Hematopoietic multipotent progenitor cell treated with erythropoietin and hydrocortisone succinate and interleukin-3 and kit ligand, for 8 days (in vitro differentiated cells): ENCODE results near the gene AP1M1.

Experiments
- DNase-seq: peaks from one replicate; pipeline ENCODE4 v3.0.0-alpha.2; 2015

Gene AP1M1

GRCh38 chr19:16185768-16186123, 12.0 kb upstream of the AP1M1 start:
- DNase-seq = peak; percentile 41

- DNase-seq = no peak
Observed at GRCh38 chr19:16188521-16188920, 9.2 kb upstream of the AP1M1 start.

GRCh38 chr19:16190198-16190597, 7.5 kb upstream of the AP1M1 start:
- DNase-seq = no peak

- DNase-seq = no peak
Observed at GRCh38 chr19:16190736-16191135, 7.0 kb upstream of the AP1M1 start.

- no peak for DNase-seq
Observed at GRCh38 chr19:16191216-16191908, 6.3 kb upstream of the AP1M1 start.

- no peak for DNase-seq
Observed at GRCh38 chr19:16193466-16193865, 4.2 kb upstream of the AP1M1 start.

GRCh38 chr19:16197188-16197621, 506 bp upstream of the AP1M1 start:
- DNase-seq = peak; percentile 95

- DNase-seq = peak; percentile 29
Observed at GRCh38 chr19:16198370-16198651, 600 bp downstream of the AP1M1 start.

GRCh38 chr19:16199275-16199932, 1.7 kb downstream of the AP1M1 start:
- no peak for DNase-seq

- DNase-seq = no peak
Observed at GRCh38 chr19:16200038-16201010, 2.6 kb downstream of the AP1M1 start.

- DNase-seq = no peak
Observed at GRCh38 chr19:16201011-16201391, 3.3 kb downstream of the AP1M1 start.

- no peak for DNase-seq
Observed at GRCh38 chr19:16202320-16203255, 4.9 kb downstream of the AP1M1 start.

- DNase-seq = no peak
Observed at GRCh38 chr19:16203256-16204004, 5.7 kb downstream of the AP1M1 start.

GRCh38 chr19:16204005-16204294, 6.2 kb downstream of the AP1M1 start:
- DNase-seq = no peak

- DNase-seq = no peak
Observed at GRCh38 chr19:16205205-16206045, 7.7 kb downstream of the AP1M1 start.

- no peak for DNase-seq
Observed at GRCh38 chr19:16206046-16206605, 8.4 kb downstream of the AP1M1 start.

GRCh38 chr19:16206637-16207036, 8.9 kb downstream of the AP1M1 start:
- no peak for DNase-seq

- no peak for DNase-seq
Observed at GRCh38 chr19:16207063-16207462, 9.4 kb downstream of the AP1M1 start.

GRCh38 chr19:16207490-16208025, 9.8 kb downstream of the AP1M1 start:
- DNase-seq = no peak

GRCh38 chr19:16208064-16208759, 10.5 kb downstream of the AP1M1 start:
- no peak for DNase-seq
